Transverse colon (tissue), 4 donors: ENCODE results near the gene TMEM181. TPM values are rescaled to one million over a fixed set of nuclear protein-coding genes. Genes with fewer than 3 reads are reported as not detected.
A peak's percentile ranks its signal among the peaks of the same experiment; 100 is the strongest.
"Not testable (repeated sequence)": the region's sequence is repeated elsewhere in the genome, so short reads cannot be mapped to it uniquely, and the experiment has no call there.

Source experiments
- DNase-seq: peaks from one replicate; pipeline ENCODE4 v3.0.0-alpha.2; 2019
- H3K27ac ChIP-seq, 4 donors: fragments of 200-600 bp; sonication (generic); 2 replicates each; pipeline ENCODE4 v1.5.1; 2016 to 2018; ENCODE audit warnings: inconsistent platforms in 4 of 4
- H3K27me3 ChIP-seq: fragments of 200-600 bp; sonication (generic); 2 replicates; pipeline ENCODE4 v1.5.1; 2017; ENCODE audit warnings: inconsistent platforms
- H3K36me3 ChIP-seq, 4 donors: fragments of 200-600 bp; sonication (generic); 2 replicates each; pipeline ENCODE4 v1.5.1; 2017 to 2019; ENCODE audit warnings: inconsistent platforms in 4 of 4
- H3K4me1 ChIP-seq, 4 donors: fragments of 200-600 bp; sonication (generic); 2 replicates each; pipeline ENCODE4 v1.5.1; 2017 to 2020; ENCODE audit warnings: inconsistent platforms in 4 of 4
- H3K4me3 ChIP-seq, 4 donors: fragments of 200-600 bp; sonication (generic); 1 replicate in 1 of 4; 2 replicates in 3 of 4; pipeline versions ENCODE4 v1.5.1 to v1.6.1; 2017 to 2019; ENCODE audit warnings: inconsistent platforms in 4 of 4
- H3K9me3 ChIP-seq, 2 donors: fragments of 200-600 bp; sonication (generic); 2 replicates each; pipeline ENCODE4 v1.5.1; 2017 to 2019; ENCODE audit warnings: inconsistent platforms in 2 of 2
- CTCF ChIP-seq, 5 experiments: fragments of 200-600 bp in 3 of 5; fragments of 450-650 bp in 2 of 5; sonication (generic) in 3 of 5; IDR thresholded peaks; 1 replicate in 2 of 5; 2 replicates in 3 of 5; pipeline ENCODE4 v1.5.1; 2016 to 2017; ENCODE audit warnings: antibody characterized with exemption in 5 of 5, inconsistent platforms in 3 of 5, mild to moderate bottlenecking in 2 of 5, moderate library complexity in 1 of 5
- EP300 ChIP-seq: sonication (generic); formaldehyde crosslinking; IDR thresholded peaks from one replicate; pipeline ENCODE4 v1.6.1; 2017; ENCODE audit warnings: antibody characterized with exemption, low read depth
- POLR2A ChIP-seq: fragments of 450-650 bp; IDR thresholded peaks from one replicate; pipeline ENCODE4 v1.6.1; 2016; ENCODE audit warnings: antibody characterized with exemption, mild to moderate bottlenecking, moderate library complexity
- POLR2AphosphoS5 ChIP-seq, 3 donors: sonication (generic); formaldehyde crosslinking; IDR thresholded peaks; one replicate each; pipeline ENCODE4 v1.6.1; 2016; ENCODE audit warnings: antibody characterized with exemption in 3 of 3
- WGBS, 2 donors: methylation state at CpG; one replicate each; pipeline ENCODE4 v1.1.5; 2018; ENCODE audit warnings: low coverage in 1 of 2; 5-methylcytosine and 5-hydroxymethylcytosine counted together
- in situ Hi-C, 4 donors: fragments of 200-750 bp; cut with MboI; loops; one replicate each; pipeline versions ENCODE4 v1.15.0 to v1.15.1; 2017; ENCODE audit warnings: low sequenced_read_pairs in 3 of 4, low pct_ligation_motif_present in 1 of 4, low pct_unique_long_range_greater_than_20kb in 1 of 4
- intact Hi-C: fragments of 100-400 bp; cut with DNase I; formaldehyde crosslinking; loops from one replicate; pipeline ENCODE4 v1.15.1; 2023; ENCODE audit warnings: low total_unique reads
- total RNA-seq, 4 donors: library from RNA; depleted of rRNA; stranded (reverse); fragments of >200 nt; gene quantifications; one replicate each; pipeline ENCODE4 v1.1.0, GENCODE V29; 2016

Gene TMEM181
- total RNA-seq, 4 donors from 2014 or later: 15.7 to 41.3 (median 34.2) TPM

- in situ Hi-C loops: no loop called here
These were observed 7.7 kb upstream of the TMEM181 start for GRCh38 chr6:158552055-158552795.

GRCh38 chr6:158552796-158553138 lies 7.1 kb upstream of the TMEM181 start:
- 87 to 100% methylated on average over 3 to 5 of the region's 5 CpGs for WGBS, 2 donors
- H3K4me3 ChIP-seq: no peak overlapping the region
- H3K27ac ChIP-seq: no peak overlapping the region
- no peaks in the 10 kb centered on the region for H3K9me3 ChIP-seq
- TF ChIP-seq POLR2A (no peak), CTCF (IDR thresholded peaks at IDR 0.05) (no peak), EP300 (no peak), POLR2AphosphoS5 (IDR thresholded peaks at IDR 0.05) (no peak)
- in situ Hi-C loops (no loop called here), intact Hi-C loops (no loop called here)
- H3K36me3 ChIP-seq: no peaks in the 10 kb centered on the region
- H3K4me1 ChIP-seq: peaks cover 0 to 5% (median 1%) of the 10 kb centered on the region in 4 donors
- no peak for DNase-seq
- no peaks in the 10 kb centered on the region for H3K27me3 ChIP-seq

More at GRCh38 chr6:158552055-158552795, 7.7 kb upstream of the TMEM181 start:
- intact Hi-C loops: no loop called here
- WGBS, 2 donors: 75 to 77% methylated on average over 6 of the region's 6 CpGs
- no peak overlapping the region for H3K4me3 ChIP-seq
- H3K27ac ChIP-seq: no peak overlapping the region
- DNase-seq: no peak
- no peaks in the 10 kb centered on the region for H3K9me3 ChIP-seq
- peaks cover 0 to 5% (median 1%) of the 10 kb centered on the region in 4 donors for H3K4me1 ChIP-seq
- TF ChIP-seq POLR2A (no peak), POLR2AphosphoS5 (IDR thresholded peaks at IDR 0.05) (no peak), EP300 (no peak), CTCF (IDR thresholded peaks at IDR 0.05) (no peak)
- H3K27me3 ChIP-seq: no peaks in the 10 kb centered on the region
- H3K36me3 ChIP-seq: no peaks in the 10 kb centered on the region

- 31 to 56% methylated on average over 4 of the region's 4 CpGs for WGBS, 2 donors
- no peaks in the 10 kb centered on the region for H3K27me3 ChIP-seq
- in situ Hi-C loops: no loop called here
- H3K9me3 ChIP-seq: no peaks in the 10 kb centered on the region
- H3K27ac ChIP-seq: peak overlapping the region in 1 of 4 donors; percentile 38
- TF ChIP-seq POLR2AphosphoS5 (IDR thresholded peaks at IDR 0.05) (no peak), EP300 (no peak), POLR2A (no peak), CTCF (IDR thresholded peaks at IDR 0.05) (no peak)
- no peak overlapping the region for H3K4me3 ChIP-seq
- H3K36me3 ChIP-seq: no peaks in the 10 kb centered on the region
- peaks cover 2 to 9% (median 5%) of the 10 kb centered on the region in 4 donors for H3K4me1 ChIP-seq
- intact Hi-C loops: no loop called here
- DNase-seq: no peak
These were observed 5.1 kb upstream of the TMEM181 start for GRCh38 chr6:158554611-158555361.

- no peak overlapping the region for H3K27ac ChIP-seq
- TF ChIP-seq EP300: no peak
- no peak for TF ChIP-seq POLR2A
- TF ChIP-seq CTCF (IDR thresholded peaks at IDR 0.05): no peak
- no peak for TF ChIP-seq POLR2AphosphoS5 (IDR thresholded peaks at IDR 0.05)
- no peaks in the 10 kb centered on the region for H3K27me3 ChIP-seq
- DNase-seq: no peak
- in situ Hi-C loops: no loop called here
- H3K9me3 ChIP-seq: no peaks in the 10 kb centered on the region
- no peaks in the 10 kb centered on the region for H3K36me3 ChIP-seq
- H3K4me1 ChIP-seq: peaks cover 5 to 17% (median 10%) of the 10 kb centered on the region in 4 donors
- H3K4me3 ChIP-seq: no peak overlapping the region
- WGBS, 2 donors: 72 to 78% methylated on average over 4 to 7 of the region's 7 CpGs
- intact Hi-C loops: no loop called here
These were observed 3.8 kb upstream of the TMEM181 start for GRCh38 chr6:158556113-158556512.

GRCh38 chr6:158557110-158557509 lies 2.8 kb upstream of the TMEM181 start:
- in situ Hi-C loops, H3K9me3 ChIP-seq, H3K27ac ChIP-seq, DNase-seq, H3K4me3 ChIP-seq, H3K27me3 ChIP-seq, intact Hi-C loops, H3K36me3 ChIP-seq: not testable (repeated sequence)
- 86 to 95% methylated on average over 2 to 3 of the region's 3 CpGs for WGBS, 2 donors
- H3K4me1 ChIP-seq: peaks cover 13 to 27% (median 20%) of the 10 kb centered on the region in 4 donors
